ENCODE results near the gene NECTIN3.

Gene NECTIN3

DNA sequence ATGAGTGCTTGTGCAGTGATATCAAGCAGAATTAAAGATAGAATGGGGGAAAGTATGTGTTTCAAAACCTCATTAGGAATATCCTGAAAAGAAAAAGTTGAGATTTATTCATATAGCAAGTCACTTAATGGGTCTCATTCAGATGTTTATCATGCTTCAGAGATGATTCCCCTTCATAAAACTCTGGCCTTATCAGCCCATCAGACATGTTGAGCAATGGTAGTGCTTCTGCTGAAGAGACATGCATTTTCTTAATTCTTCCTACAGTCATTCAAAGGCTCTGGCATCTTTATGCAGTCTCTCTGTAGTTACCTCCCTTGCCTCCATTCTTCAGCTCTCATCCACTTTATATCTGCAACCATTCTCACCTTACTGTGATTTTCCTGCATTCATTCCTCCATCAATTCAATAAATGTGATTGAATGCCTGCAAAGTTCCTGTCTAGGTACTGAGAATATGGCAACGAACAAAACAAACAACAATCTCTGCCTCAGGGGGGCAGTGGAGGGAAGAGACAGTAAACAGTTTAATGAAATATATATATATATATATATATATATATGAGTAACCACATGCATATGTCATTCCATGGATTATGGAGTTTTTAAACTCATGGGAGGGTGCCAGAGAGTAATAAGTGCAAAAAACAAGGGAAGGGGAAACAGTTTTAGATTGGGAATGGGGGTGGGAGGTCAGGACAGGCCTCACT is 138.5 kb downstream of the NECTIN3 start:
- DNase-seq = no peak

DNA sequence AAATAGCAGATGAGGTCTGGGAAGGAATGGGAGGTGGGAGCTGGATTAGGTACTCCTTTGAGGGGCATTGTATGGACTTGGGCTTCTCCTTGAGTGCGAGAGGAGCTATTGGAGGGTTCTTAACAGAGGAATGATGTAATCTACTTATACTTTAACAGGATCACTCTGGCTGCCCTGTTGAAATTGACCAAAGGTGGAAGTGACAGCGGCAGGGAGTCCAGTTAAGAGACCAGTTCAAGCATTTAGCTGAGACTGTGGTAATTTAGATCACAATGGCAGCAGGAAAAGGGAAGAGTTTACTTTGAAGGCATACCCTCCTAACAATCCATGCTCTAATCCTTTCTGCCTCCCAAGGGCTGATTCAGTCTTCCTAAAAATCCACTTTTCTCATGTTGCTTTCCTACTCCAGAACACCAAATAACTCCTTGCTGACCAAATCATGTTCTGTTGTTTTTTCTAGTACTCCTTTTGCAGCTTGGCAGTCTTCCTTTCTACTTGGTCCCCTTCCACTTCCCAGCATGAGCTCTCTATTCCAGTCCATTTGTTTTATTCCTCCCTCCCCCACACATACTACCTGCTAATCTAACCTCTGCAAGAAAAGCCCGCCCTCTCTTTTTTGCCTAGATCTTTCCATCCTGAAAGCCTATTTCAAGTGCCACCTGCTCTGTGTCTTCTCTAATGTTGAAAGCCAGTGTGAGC is 139.4 kb downstream of the NECTIN3 start:
- DNase-seq = no peak

- no peak for DNase-seq
These were observed 140.9 kb downstream of the NECTIN3 start for GRCh38 chr3:111212511-111212910.

GRCh38 chr3:111215481-111215880 is 143.9 kb downstream of the NECTIN3 start:
- no peak for DNase-seq

DNA sequence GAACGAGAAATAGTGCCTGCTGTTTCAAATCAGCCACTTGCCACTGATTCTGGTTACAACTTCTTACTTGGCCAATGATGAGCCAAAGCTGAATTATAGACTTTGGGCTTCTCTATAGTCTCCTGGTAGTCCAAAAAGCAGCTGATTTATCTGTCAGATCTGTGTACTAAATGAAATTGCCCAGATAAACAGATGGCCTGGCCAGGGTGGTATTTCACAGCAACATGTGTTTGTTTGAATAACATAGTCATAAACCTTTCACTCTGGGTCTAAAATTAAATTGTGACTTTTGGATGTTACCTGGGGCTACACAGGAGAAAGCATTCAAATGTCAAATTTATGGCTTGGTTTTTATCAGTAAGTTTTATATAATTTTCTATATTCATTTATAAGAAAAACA is 147.0 kb downstream of the NECTIN3 start:
- DNase-seq = no peak

- no peak for DNase-seq
These were observed 155.6 kb downstream of the NECTIN3 start for GRCh38 chr3:111227216-111227615.

DNA sequence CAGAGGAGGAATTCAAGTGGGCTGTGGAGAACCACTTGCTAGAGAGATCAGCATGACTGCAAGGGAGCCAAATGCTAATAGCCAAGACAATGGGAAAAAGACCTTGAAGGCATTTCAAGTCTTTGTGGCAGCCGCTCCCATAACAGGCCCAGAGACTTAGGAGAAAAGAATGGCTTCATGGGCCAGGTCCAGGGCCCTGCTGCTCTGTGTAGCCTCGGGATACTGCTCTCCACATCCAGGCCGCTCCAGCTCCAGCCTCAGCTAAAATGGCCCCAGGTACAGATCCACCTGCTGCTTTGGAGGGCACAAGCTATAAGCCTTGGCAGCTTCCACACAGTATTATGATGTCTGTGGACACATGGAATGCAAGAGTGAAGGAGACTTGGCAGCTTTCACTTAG is 157.7 kb downstream of the NECTIN3 start:
- no peak for DNase-seq

DNA sequence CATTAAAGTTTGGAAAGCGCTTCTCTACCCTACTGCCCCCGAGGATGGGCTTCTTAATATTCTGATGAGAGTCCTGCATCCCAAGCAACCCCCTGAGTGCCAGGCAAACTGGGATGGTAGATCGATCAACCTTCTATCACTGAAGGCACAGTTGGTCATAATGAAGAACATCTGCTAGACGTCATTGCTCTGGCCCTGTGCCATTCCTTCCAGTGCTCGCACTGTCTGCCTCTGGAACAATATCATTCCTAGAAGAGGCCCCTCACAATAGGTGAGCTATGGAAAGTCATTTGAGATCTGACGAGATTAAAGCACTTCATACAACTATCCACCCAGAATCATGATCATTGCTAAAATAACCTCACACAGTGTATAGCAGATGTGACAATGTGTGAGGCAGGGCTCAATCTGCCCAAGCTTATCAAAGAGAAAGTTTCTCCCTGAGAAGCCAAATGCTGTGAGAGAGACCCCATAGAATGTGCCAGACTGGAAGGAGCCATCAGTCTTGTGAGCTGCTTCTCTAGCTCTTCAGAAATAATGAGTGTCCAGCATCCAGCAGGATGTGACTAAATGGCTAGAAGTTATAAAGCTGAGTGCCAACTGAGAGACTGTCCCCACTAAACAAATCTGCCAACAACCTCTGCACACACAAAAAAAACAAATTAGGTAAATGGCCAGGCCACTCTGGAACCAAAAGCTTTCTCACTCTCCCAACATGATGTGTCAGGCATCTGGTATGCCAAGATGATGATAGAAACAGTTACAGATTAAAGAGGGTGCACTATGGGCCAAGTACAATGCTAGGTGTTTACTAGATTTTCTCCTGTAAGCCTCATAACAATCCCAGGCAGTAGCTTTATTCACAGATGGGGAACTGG is 165.5 kb downstream of the NECTIN3 start:
- DNase-seq = no peak

- DNase-seq = no peak
These were observed 166.3 kb downstream of the NECTIN3 start for GRCh38 chr3:111237946-111238345.

GRCh38 chr3:111238885-111239284 is 167.3 kb downstream of the NECTIN3 start:
- no peak for DNase-seq

DNA sequence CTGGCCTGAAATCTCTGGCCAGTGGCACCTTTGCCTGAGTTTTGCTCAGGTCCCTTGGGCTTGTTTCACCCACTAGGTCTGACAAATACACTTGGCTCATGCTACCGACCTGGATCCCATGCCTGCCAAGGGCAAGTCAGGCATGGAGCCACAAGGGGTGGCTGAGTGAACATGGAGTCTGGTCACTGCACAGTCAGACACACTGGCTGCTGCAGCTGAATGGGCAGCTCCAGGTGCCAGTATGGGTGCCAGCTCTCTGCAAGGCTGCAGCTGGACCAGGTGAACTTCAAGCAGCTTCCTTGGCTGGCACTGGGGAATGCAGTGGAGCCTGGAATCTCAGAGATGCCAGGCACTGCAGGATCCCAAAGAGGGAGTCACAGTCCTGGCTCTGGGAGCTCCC is 170.3 kb downstream of the NECTIN3 start:
- no peak for DNase-seq
